ENCODE results near the gene CCDC28A.

Gene CCDC28A

GRCh38 chr6:138796771-138797170 is 23.2 kb downstream of the CCDC28A start:
- DNase-seq: no peak

- no peak for DNase-seq
Measured at GRCh38 chr6:138797806-138798446, 24.4 kb downstream of the CCDC28A start.

- DNase-seq: no peak
Measured at GRCh38 chr6:138800377-138801150, 27.0 kb downstream of the CCDC28A start.

GRCh38 chr6:138803331-138803730 is 29.8 kb downstream of the CCDC28A start:
- no peak for DNase-seq

GRCh38 chr6:138803861-138804260 is 30.3 kb downstream of the CCDC28A start:
- DNase-seq: no peak

GRCh38 chr6:138805016-138805765 is 31.6 kb downstream of the CCDC28A start:
- no peak for DNase-seq

- DNase-seq: no peak
Measured at GRCh38 chr6:138806889-138807288, 33.3 kb downstream of the CCDC28A start.

GRCh38 chr6:138809677-138810076 is 36.1 kb downstream of the CCDC28A start:
- no peak for DNase-seq

GRCh38 chr6:138811866-138812265 is 38.3 kb downstream of the CCDC28A start:
- no peak for DNase-seq

GRCh38 chr6:138814179-138814834 is 40.7 kb downstream of the CCDC28A start:
- DNase-seq: no peak

GRCh38 chr6:138815221-138815620 is 41.7 kb downstream of the CCDC28A start:
- no peak for DNase-seq

- DNase-seq: peak; percentile 71
Measured at GRCh38 chr6:138815797-138816528, 42.4 kb downstream of the CCDC28A start.

- peak; percentile 65 for DNase-seq
Measured at GRCh38 chr6:138817799-138818198, 44.2 kb downstream of the CCDC28A start.

- peak; percentile 76 for DNase-seq
Measured at GRCh38 chr6:138818496-138819194, 45.1 kb downstream of the CCDC28A start.

GRCh38 chr6:138821519-138821918 is 48.0 kb downstream of the CCDC28A start:
- DNase-seq: no peak

- peak; percentile 38 for DNase-seq
Measured at GRCh38 chr6:138824482-138825144, 51.0 kb downstream of the CCDC28A start.

- no peak for DNase-seq
Measured at GRCh38 chr6:138830248-138830647, 56.7 kb downstream of the CCDC28A start.

- no peak for DNase-seq
Measured at GRCh38 chr6:138832182-138832581, 58.6 kb downstream of the CCDC28A start.

GRCh38 chr6:138833816-138834539 is 60.4 kb downstream of the CCDC28A start:
- no peak for DNase-seq

GRCh38 chr6:138837246-138837645 is 63.7 kb downstream of the CCDC28A start:
- no peak for DNase-seq
